ENCODE measurements around the gene FHOD1.
A peak's percentile ranks its signal among the peaks of the same experiment; 100 is the strongest.

The FHOD1 gene

GRCh38 chr16:67215706-67216105, 31.6 kb downstream of the FHOD1 start:
- H3K4me1 Mint-ChIP-seq (ENCODE audit: low read depth): no peaks in the 10 kb centered on the region
- H3K27ac Mint-ChIP-seq: no peak overlapping the region
- no peak overlapping the region for H3K4me3 Mint-ChIP-seq
- H3K9me3 Mint-ChIP-seq (ENCODE audit: low read depth): no peaks in the 10 kb centered on the region
- H3K27me3 Mint-ChIP-seq: no peaks in the 10 kb centered on the region
- H3K36me3 Mint-ChIP-seq: peaks cover 11% of the 10 kb centered on the region

- no peak overlapping the region for H3K27ac Mint-ChIP-seq
- no peak overlapping the region for H3K4me3 Mint-ChIP-seq
- H3K27me3 Mint-ChIP-seq: no peaks in the 10 kb centered on the region
- H3K9me3 Mint-ChIP-seq (ENCODE audit: low read depth): no peaks in the 10 kb centered on the region
- peaks cover 11% of the 10 kb centered on the region for H3K36me3 Mint-ChIP-seq
- no peaks in the 10 kb centered on the region for H3K4me1 Mint-ChIP-seq (ENCODE audit: low read depth)
Measured at GRCh38 chr16:67213197-67214019, 33.9 kb downstream of the FHOD1 start.

GRCh38 chr16:67212766-67213165, 34.5 kb downstream of the FHOD1 start:
- Mint-ChIP-seq H3K36me3 (peaks cover 11% of the 10 kb centered on the region), H3K27me3 (no peaks in the 10 kb centered on the region), H3K27ac (no peak overlapping the region), H3K4me1 (ENCODE audit: low read depth) (no peaks in the 10 kb centered on the region), H3K9me3 (ENCODE audit: low read depth) (no peaks in the 10 kb centered on the region), H3K4me3 (no peak overlapping the region)

- H3K4me3 Mint-ChIP-seq: no peak overlapping the region
- H3K27ac Mint-ChIP-seq: no peak overlapping the region
- no peaks in the 10 kb centered on the region for H3K27me3 Mint-ChIP-seq
- H3K4me1 Mint-ChIP-seq (ENCODE audit: low read depth): no peaks in the 10 kb centered on the region
- H3K36me3 Mint-ChIP-seq: peaks cover 3% of the 10 kb centered on the region
- H3K9me3 Mint-ChIP-seq (ENCODE audit: low read depth): no peaks in the 10 kb centered on the region
Measured at GRCh38 chr16:67211674-67212073, 35.6 kb downstream of the FHOD1 start.

GRCh38 chr16:67210069-67210937, 37.0 kb downstream of the FHOD1 start:
- no peaks in the 10 kb centered on the region for H3K9me3 Mint-ChIP-seq (ENCODE audit: low read depth)
- no peak overlapping the region for H3K27ac Mint-ChIP-seq
- no peak overlapping the region for H3K4me3 Mint-ChIP-seq
- H3K27me3 Mint-ChIP-seq: no peaks in the 10 kb centered on the region
- H3K36me3 Mint-ChIP-seq: no peaks in the 10 kb centered on the region
- no peaks in the 10 kb centered on the region for H3K4me1 Mint-ChIP-seq (ENCODE audit: low read depth)

GRCh38 chr16:67209565-67209964, 37.7 kb downstream of the FHOD1 start:
- no peak overlapping the region for H3K27ac Mint-ChIP-seq
- no peaks in the 10 kb centered on the region for H3K9me3 Mint-ChIP-seq (ENCODE audit: low read depth)
- no peaks in the 10 kb centered on the region for H3K27me3 Mint-ChIP-seq
- H3K4me3 Mint-ChIP-seq: no peak overlapping the region
- H3K36me3 Mint-ChIP-seq: no peaks in the 10 kb centered on the region
- no peaks in the 10 kb centered on the region for H3K4me1 Mint-ChIP-seq (ENCODE audit: low read depth)

GRCh38 chr16:67208154-67208896, 39.0 kb downstream of the FHOD1 start:
- H3K27me3 Mint-ChIP-seq: no peaks in the 10 kb centered on the region
- no peak overlapping the region for H3K4me3 Mint-ChIP-seq
- no peaks in the 10 kb centered on the region for H3K9me3 Mint-ChIP-seq (ENCODE audit: low read depth)
- H3K4me1 Mint-ChIP-seq (ENCODE audit: low read depth): no peaks in the 10 kb centered on the region
- no peaks in the 10 kb centered on the region for H3K36me3 Mint-ChIP-seq
- no peak overlapping the region for H3K27ac Mint-ChIP-seq

- Mint-ChIP-seq H3K36me3 (no peaks in the 10 kb centered on the region), H3K4me1 (ENCODE audit: low read depth) (no peaks in the 10 kb centered on the region), H3K9me3 (ENCODE audit: low read depth) (no peaks in the 10 kb centered on the region), H3K27me3 (no peaks in the 10 kb centered on the region), H3K4me3 (no peak overlapping the region), H3K27ac (no peak overlapping the region)
Measured at GRCh38 chr16:67207249-67208091, 39.8 kb downstream of the FHOD1 start.

- H3K27me3 Mint-ChIP-seq: no peaks in the 10 kb centered on the region
- H3K4me1 Mint-ChIP-seq (ENCODE audit: low read depth): no peaks in the 10 kb centered on the region
- no peaks in the 10 kb centered on the region for H3K9me3 Mint-ChIP-seq (ENCODE audit: low read depth)
- H3K27ac Mint-ChIP-seq: no peak overlapping the region
- H3K36me3 Mint-ChIP-seq: no peaks in the 10 kb centered on the region
- no peak overlapping the region for H3K4me3 Mint-ChIP-seq
Measured at GRCh38 chr16:67206838-67207248, 40.4 kb downstream of the FHOD1 start.

GRCh38 chr16:67206129-67206837, 41.0 kb downstream of the FHOD1 start:
- H3K27me3 Mint-ChIP-seq: no peaks in the 10 kb centered on the region
- no peak overlapping the region for H3K27ac Mint-ChIP-seq
- no peaks in the 10 kb centered on the region for H3K9me3 Mint-ChIP-seq (ENCODE audit: low read depth)
- H3K4me1 Mint-ChIP-seq (ENCODE audit: low read depth): no peaks in the 10 kb centered on the region
- H3K4me3 Mint-ChIP-seq: no peak overlapping the region
- no peaks in the 10 kb centered on the region for H3K36me3 Mint-ChIP-seq

- Mint-ChIP-seq H3K9me3 (ENCODE audit: low read depth) (no peaks in the 10 kb centered on the region), H3K4me3 (no peak overlapping the region), H3K36me3 (no peaks in the 10 kb centered on the region), H3K27me3 (no peaks in the 10 kb centered on the region), H3K27ac (peak overlapping the region; percentile 22), H3K4me1 (ENCODE audit: low read depth) (no peaks in the 10 kb centered on the region)
Measured at GRCh38 chr16:67204076-67204475, 43.2 kb downstream of the FHOD1 start.

GRCh38 chr16:67202956-67203493, 44.3 kb downstream of the FHOD1 start:
- H3K4me1 Mint-ChIP-seq (ENCODE audit: low read depth): no peaks in the 10 kb centered on the region
- no peaks in the 10 kb centered on the region for H3K36me3 Mint-ChIP-seq

GRCh38 chr16:67202426-67202825, 44.9 kb downstream of the FHOD1 start:
- no peak overlapping the region for H3K4me3 Mint-ChIP-seq
- no peak overlapping the region for H3K27ac Mint-ChIP-seq
- H3K9me3 Mint-ChIP-seq (ENCODE audit: low read depth): no peaks in the 10 kb centered on the region
- H3K4me1 Mint-ChIP-seq (ENCODE audit: low read depth): no peaks in the 10 kb centered on the region
- no peaks in the 10 kb centered on the region for H3K36me3 Mint-ChIP-seq
- H3K27me3 Mint-ChIP-seq: no peaks in the 10 kb centered on the region

More at GRCh38 chr16:67202956-67203493, 44.3 kb downstream of the FHOD1 start:
- no peaks in the 10 kb centered on the region for H3K9me3 Mint-ChIP-seq (ENCODE audit: low read depth)
- no peak overlapping the region for H3K4me3 Mint-ChIP-seq
- H3K27me3 Mint-ChIP-seq: no peaks in the 10 kb centered on the region
- no peak overlapping the region for H3K27ac Mint-ChIP-seq
